ENCODE measurements around the gene HLA-DRB1.

DNA sequence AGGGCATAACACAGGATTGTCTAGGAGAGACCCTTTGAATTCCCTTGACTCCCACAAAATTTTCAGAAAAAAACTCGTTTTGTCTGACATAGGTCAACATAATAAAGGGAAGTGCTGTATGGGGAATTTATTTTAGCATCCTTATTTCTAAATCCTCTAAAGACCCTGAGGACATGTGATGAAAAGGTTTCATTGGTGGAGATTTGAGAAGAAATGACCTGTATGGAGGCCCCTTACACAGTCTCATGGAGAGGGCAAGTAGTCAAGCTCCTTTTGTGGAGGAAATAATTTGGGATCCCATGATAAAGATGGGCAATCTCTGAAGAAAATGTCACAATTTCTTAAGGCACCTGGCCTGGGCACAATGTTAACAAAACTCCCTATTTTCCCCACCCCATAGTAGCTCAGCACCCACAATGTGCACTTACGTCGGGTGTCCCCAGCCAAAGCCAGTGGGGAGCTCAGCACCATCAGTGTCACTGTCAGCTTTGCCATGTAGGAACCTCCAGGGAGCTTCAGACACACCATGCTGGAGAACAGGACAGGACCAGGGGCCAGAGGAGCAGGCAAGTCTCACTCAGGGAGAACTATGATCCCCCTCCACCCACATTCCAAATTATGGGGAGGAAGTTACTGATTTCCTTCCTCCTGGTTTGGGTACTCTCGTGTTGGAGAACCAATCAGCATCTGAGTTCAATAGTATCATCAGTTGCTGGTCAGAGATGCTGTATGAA, 59.8 kb downstream of the HLA-DRB1 start, which contains the start of gene HLA-DRB5:
- peak; percentile 96 for TF ChIP-seq POLR2A (IDR thresholded peaks at IDR 0.05; ENCODE audit: low read depth, low read length)
- peak; percentile 95 for TF ChIP-seq POLR2AphosphoS5 (IDR thresholded peaks at IDR 0.05; ENCODE audit: low read depth, low read length)
- peak; percentile 89 for TF ChIP-seq TAF1 (IDR thresholded peaks at IDR 0.05; ENCODE audit: low read depth, low read length)
- TF ChIP-seq POU2F2 (IDR thresholded peaks at IDR 0.05; ENCODE audit: low read depth, low read length): peak; percentile 63; the same call in 1 of the 2 replicates
